Ureter (tissue), 1 donor: ENCODE data around the gene NR4A3. TPM values are rescaled to one million over a fixed set of nuclear protein-coding genes. Genes with fewer than 3 reads are reported as not detected.
"Not testable (repeated sequence)": the region's sequence is repeated elsewhere in the genome, so short reads cannot be mapped to it uniquely, and the experiment has no call there.

Source experiments
- DNase-seq: peaks from one replicate; pipeline ENCODE4 v3.0.0-alpha.2; 2020; ENCODE audit warnings: low spot score
- total RNA-seq: library from RNA; stranded (reverse); gene quantifications from one replicate; pipeline ENCODE4 v1.2.4, GENCODE V29; 2023
- donor health status: DM: yes; HTN: yes; CAD: no.

NR4A3 gene
- total RNA-seq, 1 donor from 2014 or later, result 26.2 TPM

- no peak for DNase-seq
These were observed 12.8 kb downstream of the NR4A3 start for GRCh38 chr9:99834474-99834873.

DNA sequence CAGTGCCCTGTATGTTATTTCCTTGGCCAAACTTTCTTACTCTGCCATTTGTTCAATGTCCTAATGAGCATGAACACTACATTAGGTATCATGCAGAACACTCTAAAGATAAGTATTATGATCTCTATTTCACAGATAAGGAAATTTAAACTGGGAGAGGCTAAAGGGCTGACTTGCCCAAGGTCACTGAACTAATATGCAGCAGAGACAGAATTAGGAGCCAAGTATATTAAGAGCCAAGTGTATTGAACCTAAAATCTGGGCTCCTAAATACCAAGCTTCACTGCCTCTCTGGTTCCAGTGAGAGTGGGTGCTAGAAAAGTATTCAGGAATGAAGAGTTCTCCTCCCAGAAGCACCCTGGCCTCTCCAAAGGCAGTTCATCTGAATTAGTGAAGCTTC is 13.5 kb downstream of the NR4A3 start:
- DNase-seq, result no peak

- no peak for DNase-seq
These were observed 13.9 kb downstream of the NR4A3 start for GRCh38 chr9:99835581-99835980.

GRCh38 chr9:99840072-99840471 is 18.4 kb downstream of the NR4A3 start:
- DNase-seq, result no peak

DNA sequence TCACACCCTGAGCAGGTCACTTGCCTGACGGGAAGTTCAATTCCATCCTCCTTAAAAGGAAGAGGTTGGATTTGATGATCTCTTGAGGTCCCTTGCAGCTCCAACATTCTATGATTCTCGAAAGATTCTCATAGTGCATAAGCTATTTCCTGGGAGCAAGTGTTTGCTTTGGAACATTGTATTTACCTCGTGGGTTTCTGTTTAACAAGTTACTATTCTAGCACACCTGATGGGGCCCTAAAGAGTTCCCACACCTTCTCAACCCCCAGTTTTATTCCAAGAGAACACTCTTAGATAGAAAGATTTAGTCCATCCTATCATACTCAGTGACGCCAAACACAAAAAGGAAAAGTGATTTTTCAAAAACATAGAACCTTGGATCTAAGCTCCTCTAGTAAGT is 23.4 kb downstream of the NR4A3 start:
- DNase-seq, result no peak

DNA sequence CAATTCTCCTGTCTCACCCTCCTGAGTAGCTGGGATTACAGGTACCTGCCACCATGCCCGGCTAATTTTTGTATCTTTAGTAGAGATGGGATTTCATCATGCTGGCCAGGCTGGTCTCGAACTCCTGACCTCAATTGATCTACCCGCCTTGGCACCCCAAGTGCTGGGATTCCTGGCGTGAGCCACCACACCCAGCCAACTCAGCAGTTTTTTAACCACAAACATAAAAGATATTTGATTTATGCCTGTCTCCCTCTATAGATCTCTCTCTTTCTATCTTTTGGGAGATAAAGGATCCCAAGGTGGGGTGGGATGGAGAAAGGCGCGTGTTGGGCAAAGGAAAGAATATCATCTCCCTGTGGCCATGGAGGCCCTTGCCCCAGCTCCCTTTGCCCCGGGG is 26.8 kb downstream of the NR4A3 start:
- no peak for DNase-seq

DNA sequence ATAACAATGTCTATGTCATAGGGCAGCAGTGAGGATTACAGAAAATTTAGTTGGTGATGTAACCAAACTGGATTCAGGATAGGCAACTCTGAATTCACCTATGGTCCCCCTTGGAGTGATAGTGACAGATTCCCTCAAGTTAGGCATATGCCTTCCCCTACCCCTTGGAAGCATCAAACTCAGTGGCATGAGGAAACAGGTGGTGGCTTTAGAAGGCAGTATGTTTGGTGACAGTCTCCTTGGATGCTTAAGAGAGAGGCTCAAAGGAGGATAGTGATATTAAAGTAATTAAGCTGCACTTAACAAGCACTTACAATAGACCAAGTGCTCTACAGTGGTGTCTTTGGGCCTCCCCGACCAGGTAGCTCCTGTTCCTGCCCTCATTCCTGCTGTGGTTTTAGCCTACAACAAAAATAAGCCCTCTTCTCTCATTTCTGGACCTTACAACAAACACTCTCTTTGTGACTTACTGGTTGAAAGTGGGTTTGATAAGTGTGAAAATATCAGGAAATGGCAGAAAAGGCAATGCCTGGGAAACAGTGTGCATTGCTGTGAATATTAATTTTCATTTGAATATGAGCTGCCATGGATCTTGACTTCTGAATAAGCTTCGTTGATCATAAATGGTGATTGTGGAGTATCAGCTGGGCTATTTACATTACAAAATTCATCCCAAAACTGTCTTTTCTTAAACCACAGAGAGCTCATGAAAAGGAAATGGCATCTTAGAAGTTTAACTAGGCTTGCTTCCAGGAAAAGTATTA is 29.2 kb downstream of the NR4A3 start:
- no peak for DNase-seq

- DNase-seq, result no peak
These were observed 29.8 kb downstream of the NR4A3 start for GRCh38 chr9:99851500-99851822.

DNA sequence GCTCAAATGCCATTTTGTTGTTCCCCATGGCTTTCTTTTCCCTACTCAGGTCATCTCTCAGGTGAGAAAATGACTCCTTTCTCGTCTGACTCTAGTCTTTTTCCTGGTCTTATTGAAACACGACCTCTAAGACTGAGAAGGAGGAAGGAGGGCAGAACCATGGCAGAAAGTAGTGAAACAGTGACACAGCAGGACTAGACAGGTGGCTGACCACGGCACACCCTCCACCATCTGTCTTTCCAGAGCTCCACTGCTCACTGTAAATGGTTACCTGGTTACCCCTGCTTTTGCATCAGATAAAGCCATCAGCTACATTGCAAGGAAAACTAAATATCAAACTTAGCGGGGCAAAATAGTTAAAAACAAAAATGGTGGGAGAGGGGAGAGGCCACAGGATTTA is 30.9 kb downstream of the NR4A3 start:
- DNase-seq, result no peak

DNA sequence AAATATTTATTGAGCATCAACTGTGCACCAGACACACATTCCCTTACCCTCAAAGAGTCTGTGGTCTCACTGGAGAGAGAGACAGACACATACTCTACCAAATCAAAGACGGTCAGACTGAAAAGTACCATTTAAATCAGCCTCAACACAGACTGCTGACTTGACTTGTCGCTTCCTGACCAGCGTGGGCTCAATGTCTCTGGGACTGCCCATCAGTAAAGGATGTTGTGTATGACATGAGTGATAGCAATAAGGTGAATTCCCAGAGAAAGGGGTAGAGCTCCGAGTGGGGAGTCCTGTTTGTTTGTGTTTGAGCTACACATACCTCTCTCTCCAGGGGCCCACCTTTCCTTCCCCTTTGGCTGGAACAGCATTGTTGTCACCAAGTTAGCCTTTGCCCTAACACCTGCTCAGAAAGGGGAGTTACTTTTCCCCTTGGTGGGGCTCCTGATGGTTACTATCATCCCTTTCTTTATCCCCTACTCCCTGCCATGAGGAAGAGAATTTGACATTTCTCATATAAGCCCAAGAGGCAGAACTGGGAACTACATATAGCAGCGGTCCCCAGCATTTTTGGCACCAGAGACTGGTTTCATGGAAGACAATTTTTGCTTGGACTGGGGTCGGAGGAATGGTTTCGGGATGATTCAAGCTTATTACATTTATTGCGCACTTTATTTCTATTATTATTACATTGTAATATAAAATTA is 33.9 kb downstream of the NR4A3 start:
- no peak for DNase-seq

- DNase-seq, result not testable (repeated sequence)
These were observed 35.9 kb downstream of the NR4A3 start for GRCh38 chr9:99857576-99857975.

DNA sequence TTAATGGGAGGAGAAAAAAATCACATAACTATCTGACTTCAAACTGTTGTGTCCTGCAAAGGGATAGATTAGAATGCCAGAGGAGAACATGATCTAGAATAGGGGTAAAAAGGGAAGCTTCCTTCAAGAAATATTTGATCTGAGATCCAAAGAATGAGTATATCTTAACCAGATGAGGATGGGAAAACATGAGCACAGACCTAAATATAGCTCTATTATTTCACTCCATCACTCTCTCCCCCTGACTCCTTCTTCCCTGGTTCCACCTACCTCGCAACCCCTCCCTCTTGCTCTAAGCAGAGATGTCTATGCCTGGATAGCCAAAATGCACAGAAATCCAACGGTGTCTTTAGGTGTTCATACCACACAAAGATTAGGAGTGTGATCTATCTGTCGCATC is 36.4 kb downstream of the NR4A3 start:
- DNase-seq, result no peak

DNA sequence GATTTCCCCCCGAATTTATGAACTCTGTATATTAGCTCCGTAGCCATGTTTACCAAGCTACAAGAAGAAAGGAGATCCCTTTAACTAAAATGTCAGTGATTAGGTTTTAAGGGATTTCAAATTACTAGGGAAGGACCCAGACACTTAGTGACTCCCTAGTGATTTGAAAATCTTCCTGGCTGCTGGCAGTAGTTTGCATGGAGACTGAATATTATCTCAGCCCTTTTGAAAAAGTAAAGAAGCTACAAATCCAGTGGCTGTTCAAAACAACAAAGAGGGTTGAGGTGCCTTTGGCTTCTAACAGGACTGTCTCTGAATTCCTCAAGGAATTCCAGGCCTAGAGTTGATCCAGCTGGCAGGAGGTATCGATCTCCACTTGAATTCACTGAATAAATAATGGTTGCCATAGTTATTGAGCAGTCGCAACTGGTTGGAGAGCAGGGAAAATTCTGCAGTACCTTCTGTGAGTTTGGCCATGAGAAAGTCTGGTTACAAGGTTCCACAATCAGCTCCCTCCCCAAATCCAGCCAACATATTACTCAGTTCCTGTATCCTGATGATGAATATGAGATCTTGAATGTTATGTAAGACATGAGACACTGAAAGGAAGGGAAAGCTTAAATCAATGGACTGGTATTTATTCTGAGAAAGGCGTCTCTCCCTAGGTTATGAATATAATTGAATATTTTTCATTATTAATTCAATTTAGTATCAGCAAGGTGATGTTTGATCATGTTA is 37.7 kb downstream of the NR4A3 start:
- DNase-seq, result no peak

DNA sequence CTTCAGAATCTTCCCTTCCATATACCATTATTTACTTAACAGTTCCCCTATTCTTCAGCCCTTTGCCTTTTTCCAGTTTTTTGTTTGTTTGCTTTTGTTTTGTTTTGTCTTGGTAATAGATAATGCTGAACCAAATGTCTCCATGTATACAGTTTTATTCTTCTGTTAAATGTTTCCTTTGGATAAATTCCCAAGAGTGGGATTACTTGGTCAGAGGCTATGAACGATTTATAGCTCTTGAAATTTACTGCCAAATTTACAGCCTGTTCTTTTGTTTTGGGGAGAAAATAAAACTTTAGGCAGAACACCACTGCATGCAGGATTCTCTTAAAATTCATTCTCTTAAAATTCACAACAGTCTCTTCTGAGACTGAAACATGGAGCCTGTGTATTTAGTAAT is 38.6 kb downstream of the NR4A3 start:
- no peak for DNase-seq

DNA sequence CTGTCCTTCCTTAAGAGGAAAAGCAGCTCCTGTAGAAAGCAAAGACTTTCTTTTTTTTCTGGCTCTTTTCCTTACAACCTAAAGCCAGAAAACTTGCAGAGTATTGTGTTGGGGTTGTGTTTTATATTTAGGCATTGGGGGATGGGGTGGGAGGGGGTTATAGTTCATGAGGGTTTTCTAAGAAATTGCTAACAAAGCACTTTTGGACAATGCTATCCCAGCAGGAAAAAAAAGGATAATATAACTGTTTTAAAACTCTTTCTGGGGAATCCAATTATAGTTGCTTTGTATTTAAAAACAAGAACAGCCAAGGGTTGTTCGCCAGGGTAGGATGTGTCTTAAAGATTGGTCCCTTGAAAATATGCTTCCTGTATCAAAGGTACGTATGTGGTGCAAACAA is 42.3 kb downstream of the NR4A3 start:
- DNase-seq, result no peak

GRCh38 chr9:99866398-99866797 is 44.7 kb downstream of the NR4A3 start:
- no peak for DNase-seq

DNA sequence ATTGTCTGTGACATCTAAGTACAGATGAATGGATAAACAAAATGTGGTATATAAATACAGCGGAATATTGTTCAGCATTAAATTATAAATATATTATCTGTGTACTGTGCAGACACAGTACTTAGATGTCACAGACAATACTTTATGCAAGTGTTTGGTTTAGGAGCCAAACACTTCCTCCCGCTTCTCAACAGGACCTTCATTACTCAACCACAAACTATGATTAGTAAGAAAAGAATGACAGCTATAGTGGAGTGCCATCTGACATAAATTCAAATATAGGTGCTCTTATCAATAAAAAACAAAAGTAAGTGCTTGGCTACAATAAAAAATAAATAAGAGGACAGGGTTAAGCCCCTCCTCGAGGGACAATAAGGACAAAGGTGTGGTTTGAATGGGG is 45.9 kb downstream of the NR4A3 start:
- no peak for DNase-seq

DNA sequence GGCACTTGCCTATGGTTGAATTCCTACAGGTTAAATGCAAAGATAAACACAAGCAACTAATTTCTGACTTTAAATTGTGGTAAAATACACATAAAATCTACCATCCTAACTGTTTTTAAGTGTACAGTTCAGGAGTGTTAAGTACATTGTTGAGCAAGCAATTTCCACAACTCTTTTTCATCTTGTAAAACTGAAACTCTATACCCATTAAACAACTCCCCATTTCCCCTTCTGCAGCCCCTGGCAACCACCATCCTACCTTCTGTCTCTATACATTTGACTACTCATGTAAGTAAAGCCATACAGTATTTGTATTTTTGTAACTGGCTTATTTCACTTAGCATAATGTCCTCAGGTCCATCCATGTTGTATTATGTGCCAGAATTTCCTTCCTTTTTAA is 46.3 kb downstream of the NR4A3 start:
- no peak for DNase-seq

DNA sequence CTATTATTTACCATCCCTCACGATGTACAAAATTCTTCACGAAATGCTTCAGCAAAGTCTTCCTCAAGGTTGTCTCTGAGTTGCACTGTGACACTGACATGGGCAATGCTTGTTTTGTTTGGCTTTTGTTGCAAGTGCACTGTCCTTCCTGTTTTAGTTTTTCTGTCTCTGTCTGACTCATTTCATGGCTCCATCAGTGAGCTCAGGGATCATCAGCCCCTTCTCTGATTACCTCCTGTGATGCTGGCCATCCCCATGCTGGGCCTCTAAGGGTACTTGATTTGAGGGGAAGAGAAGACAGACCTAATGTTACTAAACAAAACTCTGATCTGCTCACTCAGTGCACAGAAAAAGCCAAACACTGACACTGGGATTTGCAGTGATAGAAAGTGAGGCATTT is 47.2 kb downstream of the NR4A3 start:
- DNase-seq, result no peak

DNA sequence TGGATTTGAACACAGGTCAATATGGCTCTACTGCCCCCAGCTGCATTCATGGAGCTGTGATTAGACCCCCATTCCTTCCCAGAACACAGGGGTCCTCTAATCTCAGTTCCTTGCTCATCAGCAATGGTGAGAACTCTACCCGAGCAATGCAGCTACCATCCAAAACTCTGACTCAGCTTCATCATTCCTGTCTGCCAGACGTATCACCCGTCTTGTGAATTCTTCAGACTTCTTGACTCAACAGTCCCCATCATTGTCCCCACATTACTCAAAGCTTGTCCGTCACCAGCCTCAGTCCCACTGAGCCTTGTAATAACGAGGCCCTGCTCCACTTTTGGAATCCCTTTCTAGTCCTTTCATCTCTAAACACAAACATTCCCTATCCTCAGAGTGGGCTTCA is 48.4 kb downstream of the NR4A3 start:
- DNase-seq, result no peak

GRCh38 chr9:99873531-99873930 is 51.8 kb downstream of the NR4A3 start:
- no peak for DNase-seq

- no peak for DNase-seq
These were observed 52.4 kb downstream of the NR4A3 start for GRCh38 chr9:99873943-99874584.

DNA sequence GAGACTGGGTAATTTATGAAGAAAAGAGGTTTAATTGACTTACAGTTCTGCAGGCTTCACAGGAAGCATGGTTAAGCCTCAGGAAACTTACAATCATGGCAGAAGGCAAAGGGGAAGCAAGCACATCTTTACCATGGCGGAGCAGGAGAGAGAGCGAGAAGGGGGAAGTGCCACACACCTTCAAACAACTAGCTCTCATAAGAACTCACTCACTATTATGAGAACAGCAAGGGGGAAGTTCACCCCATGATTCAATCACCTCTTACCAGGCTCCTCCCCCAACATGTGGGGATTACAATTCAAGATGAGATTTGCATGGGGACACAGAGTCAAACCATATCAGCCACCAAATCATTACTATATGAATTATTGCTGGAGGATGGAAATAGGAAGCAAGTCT is 54.5 kb downstream of the NR4A3 start:
- DNase-seq, result no peak
